GM12878 (cell line): ENCODE results near the gene VPS39. TPM values are rescaled to one million over a fixed set of nuclear protein-coding genes. Genes with fewer than 3 reads are reported as not detected.

Experiments used
- ATAC-seq: fragments of 200-7000 bp; cut with Tn5 transposase; 3 replicates; pipeline ENCODE4 v1.9.1; 2020; ENCODE audit warnings: mild to moderate bottlenecking, moderate library complexity
- BruUV-seq: library from RNA; stranded (reverse); fragments of 400-500 nt; replicated peaks from 2 replicates; lab custom pipeline; 2021; lab: Mats Ljungman, UMichigan
- CTCF ChIA-PET: fragments of 300-600 bp; sonication (Branson Sonifier 250); formaldehyde crosslinking; extraction: SDS; loops from one replicate; lab custom pipeline; 2021; ENCODE audit warnings: inconsistent platforms; lab: Yijun Ruan, JAX
- POLR2A ChIA-PET: fragments of 350-600 bp; formaldehyde crosslinking; extraction: SDS; loops from one replicate; lab custom pipeline; 2021; ENCODE audit warnings: inconsistent platforms; lab: Charles Lee
- RAD21 ChIA-PET: fragments of 300-600 bp; sonication (Branson Sonifier 250); formaldehyde crosslinking; loops from one replicate; lab custom pipeline; 2023; ENCODE audit warnings: antibody characterized with exemption; ENCODE audit not compliant: unreplicated experiment; lab: Charles Lee
- SMC1A ChIA-PET: fragments of 300-600 bp; sonication (Branson Sonifier 250); formaldehyde crosslinking; loops from one replicate; lab custom pipeline; 2023; ENCODE audit not compliant: unreplicated experiment, uncharacterized antibody; lab: Charles Lee
- DNase-seq: peaks from one replicate; pipeline ENCODE4 v3.0.0-alpha.2; 2011; ENCODE audit warnings: low read depth, low spot score
- FAIRE-seq: peaks from 3 replicates; lab custom pipeline; 2011; peaks lifted over from hg19 to GRCh38; lab: Jason Lieb, UNC
- H2AFZ ChIP-seq: 2 replicates; pipeline ENCODE4 v1.6.0; 2011; ENCODE audit warnings: low read depth, low read length, control low read depth; ENCODE audit not compliant: control insufficient read depth
- H3K27ac ChIP-seq: 2 replicates; pipeline ENCODE4 v1.5.1; 2011; ENCODE audit warnings: control low read depth; ENCODE audit not compliant: control insufficient read depth, insufficient read depth
- H3K27me3 ChIP-seq, 2 experiments: replicated peaks in 1 of 2; 2 replicates each; pipeline versions ENCODE4 v1.6.0 to v1.6.1; 2011; ENCODE audit warnings: low read length in 1 of 2; ENCODE audit not compliant: control insufficient read depth in 2 of 2, insufficient read depth in 2 of 2
- H3K36me3 ChIP-seq, 2 experiments: 2 replicates each; pipeline ENCODE4 v1.5.1; 2011; ENCODE audit warnings: low read length in 1 of 2; ENCODE audit not compliant: control insufficient read depth in 2 of 2, insufficient read depth in 2 of 2
- H3K4me1 ChIP-seq: 2 replicates; pipeline ENCODE4 v1.6.1; 2011; ENCODE audit warnings: mild to moderate bottlenecking, low read length, moderate library complexity, mixed read lengths; ENCODE audit not compliant: control insufficient read depth, insufficient read depth
- H3K4me2 ChIP-seq: 2 replicates; pipeline ENCODE4 v1.6.0; 2011; ENCODE audit warnings: control low read depth; ENCODE audit not compliant: control insufficient read depth, insufficient read depth
- H3K4me3 ChIP-seq: fragments of 200-600 bp; sonication (generic); 2 replicates; pipeline ENCODE4 v1.5.1; 2016
- H3K79me2 ChIP-seq: 2 replicates; pipeline ENCODE4 v1.6.0; 2011; ENCODE audit warnings: low read length; ENCODE audit not compliant: control insufficient read depth, insufficient read depth
- H3K9ac ChIP-seq: 2 replicates; pipeline ENCODE4 v1.8.0; 2011; ENCODE audit warnings: low read length, control low read depth, mixed read lengths; ENCODE audit not compliant: control insufficient read depth, insufficient read depth
- H3K9me3 ChIP-seq: replicated peaks from 3 replicates; pipeline ENCODE4 v1.5.1; 2011; ENCODE audit warnings: mild to moderate bottlenecking, low read length; ENCODE audit not compliant: control insufficient read depth, insufficient read depth
- H4K20me1 ChIP-seq: 2 replicates; pipeline ENCODE4 v1.6.0; 2011; ENCODE audit not compliant: control insufficient read depth, insufficient read depth
- CEBPB ChIP-seq, 2 experiments: fragments of 150-350 bp in 1 of 2; IDR thresholded peaks; 2 replicates each; pipeline ENCODE4 v1.6.1; 2012 to 2014; ENCODE audit warnings: low read depth in 2 of 2, low read length in 2 of 2, borderline replicate concordance in 1 of 2, inconsistent platforms in 1 of 2
- E2F4 ChIP-seq: IDR thresholded peaks from 2 replicates; pipeline ENCODE4 v1.6.1; 2012; ENCODE audit warnings: low read depth, low read length, improper control_type of control experiment
- PBX3 ChIP-seq: IDR thresholded peaks from 2 replicates; pipeline ENCODE4 v1.6.1; 2011; ENCODE audit warnings: mild to moderate bottlenecking, low read depth, low read length, moderate library complexity; ENCODE audit not compliant: insufficient replicate concordance
- POLR2AphosphoS2 ChIP-seq: IDR thresholded peaks from 2 replicates; pipeline ENCODE4 v1.6.1; 2011; ENCODE audit warnings: low read depth, mild to moderate bottlenecking, low read length, improper control_type of control experiment, moderate library complexity
- SIN3A ChIP-seq: IDR thresholded peaks from 2 replicates; pipeline ENCODE4 v1.6.1; 2012; ENCODE audit warnings: low read depth, low read length, improper control_type of control experiment
- ZSCAN29 ChIP-seq: fragments of 450-650 bp; IDR thresholded peaks from 2 replicates; pipeline ENCODE4 v1.6.1; 2017; ENCODE audit warnings: mild to moderate bottlenecking, moderate library complexity
- WGBS: methylation state at CpG from one replicate; pipeline ENCODE4 v1.1.6; 2016; ENCODE audit warnings: low lambda C conversion rate; ENCODE audit not compliant: insufficient replicate concordance, insufficient coverage; ENCODE audit errors: missing lambda C conversion rate; 5-methylcytosine and 5-hydroxymethylcytosine counted together
- in situ Hi-C: fragments of 300-500 bp; cut with MboI; formaldehyde crosslinking; loops from 9 replicates; pipeline ENCODE4 v1.14.3; 2018; ENCODE audit warnings: mixed read lengths
- intact Hi-C: fragments of 100-400 bp; cut with micrococcal nuclease; formaldehyde crosslinking; loops from one replicate; pipeline ENCODE4 v1.14.2; 2022; ENCODE audit not compliant: unreplicated experiment
- polyA plus RNA-seq, 11 experiments: library from polyadenylated mRNA; depleted of rRNA in 4 of 11; unstranded in 6 of 11; stranded (reverse) in 5 of 11; fragments of >200 nt; fragmentation: Nextera tagmentation in 4 of 11; fragmentation: Illumina TruSeq in 1 of 11; extraction: Ambion mirVana in 4 of 11; extraction: Trizol in 1 of 11; gene quantifications; 1 replicate in 1 of 11; 2 replicates in 10 of 11; pipeline versions ENCODE4 v1.2.1 to v1.2.3, GENCODE V29; 2011 to 2016; ENCODE audit warnings: inconsistent platforms in 2 of 11, missing spikeins in 2 of 11, low read depth in 1 of 11
- total RNA-seq, 4 experiments: library from RNA; depleted of rRNA in 3 of 4; stranded (reverse); fragments of >200 nt in 3 of 4; fragmentation: Illumina TruSeq in 1 of 4; extraction: Trizol in 1 of 4; gene quantifications; 2 replicates each; pipeline versions ENCODE4 v1.2.1 to v1.2.3, GENCODE V29; 2013 to 2021

The VPS39 gene
- total and polyA plus RNA-seq, 10 of the 15 experiments (the other 5 are each of a cell fraction or from before 2014, with no cell fraction given): 4.9 to 50.0 (median 36.2) TPM

- ATAC-seq (no peak), DNase-seq (no peak), FAIRE-seq (no peak)
- ChIA-PET CTCF (no interaction called here), SMC1A (no interaction called here), RAD21 (no interaction called here), POLR2A (interaction anchor here (0.8 kb wide), 1 partner anchor 460 kb away, joined by 3 read pairs; no protein-coding TSS in a partner anchor)
- Histone ChIP-seq H3K4me3 (no peak overlapping the region), H3K36me3 (peaks cover 1 to 3% of the 10 kb centered on the region in 2 experiments; a peak in 2 of 4 replicates), H3K27ac (no peak overlapping the region), H3K9ac (no peak overlapping the region), H4K20me1 (no peaks in the 10 kb centered on the region), H3K4me2 (no peak overlapping the region), H3K79me2 (no peaks in the 10 kb centered on the region), H2AFZ (no peak overlapping the region), H3K27me3 (no peaks in the 10 kb centered on the region), H3K9me3 (no peaks in the 10 kb centered on the region), H3K4me1 (no peaks in the 10 kb centered on the region; the same call in 1 of the 2 replicates)
- TF ChIP-seq SIN3A: no peak
- no peak for TF ChIP-seq E2F4
- no peak for TF ChIP-seq ZSCAN29
- no peak for TF ChIP-seq POLR2AphosphoS2
- no peak for TF ChIP-seq CEBPB (IDR thresholded peaks at IDR 0.05; ENCODE audit: borderline replicate concordance in 1 of 2, low read depth in 2 of 2, low read length in 2 of 2)
- no peak for TF ChIP-seq PBX3
- intact Hi-C loops: no loop called here
- no TSS peak for BruUV-seq
- 22% methylated on average over 2 of the region's 2 CpGs for WGBS
- in situ Hi-C loops: no loop called here
Measured at GRCh38 chr15:42217568-42217967, 9.5 kb upstream of the VPS39 start.
